ENCODE data around the gene XAB2.
A peak's percentile ranks its signal among the peaks of the same experiment; 100 is the strongest.
"Not testable (repeated sequence)": the region's sequence is repeated elsewhere in the genome, so short reads cannot be mapped to it uniquely, and the experiment has no call there.

XAB2 gene

GRCh38 chr19:7611541-7612279 lies 17.6 kb downstream of the XAB2 start:
- DNase-seq, result no peak

GRCh38 chr19:7610491-7611240 lies 18.7 kb downstream of the XAB2 start:
- DNase-seq, result no peak

GRCh38 chr19:7607874-7608560 lies 21.3 kb downstream of the XAB2 start:
- DNase-seq, result no peak

GRCh38 chr19:7607212-7607873 lies 22.0 kb downstream of the XAB2 start:
- DNase-seq, result no peak

- DNase-seq, result no peak
Observed at GRCh38 chr19:7606289-7606688, 23.1 kb downstream of the XAB2 start.

GRCh38 chr19:7605490-7606222 lies 23.7 kb downstream of the XAB2 start:
- no peak for DNase-seq

GRCh38 chr19:7603919-7604318 lies 25.4 kb downstream of the XAB2 start:
- no peak for DNase-seq

- no peak for DNase-seq
Observed at GRCh38 chr19:7602935-7603497, 26.3 kb downstream of the XAB2 start.

GRCh38 chr19:7602240-7602934 lies 27.0 kb downstream of the XAB2 start:
- no peak for DNase-seq

- DNase-seq, result no peak
Observed at GRCh38 chr19:7600721-7601120, 28.6 kb downstream of the XAB2 start.

- DNase-seq, result no peak
Observed at GRCh38 chr19:7598180-7598579, 31.2 kb downstream of the XAB2 start.

- DNase-seq, result no peak
Observed at GRCh38 chr19:7597689-7598088, 31.7 kb downstream of the XAB2 start.

GRCh38 chr19:7596211-7596937 lies 33.0 kb downstream of the XAB2 start:
- no peak for DNase-seq

GRCh38 chr19:7595466-7596133 lies 33.7 kb downstream of the XAB2 start, which contains the start of gene CAMSAP3:
TSS of gene CAMSAP3 (plus strand) at chr19:7595863. CDS start at chr19:7596003, 140 bp downstream.
- peak; percentile 64 for DNase-seq

- DNase-seq, result no peak
Observed at GRCh38 chr19:7590256-7590655, 39.1 kb downstream of the XAB2 start.

- DNase-seq, result no peak
Observed at GRCh38 chr19:7589822-7590221, 39.5 kb downstream of the XAB2 start.

GRCh38 chr19:7582446-7582845 lies 46.9 kb downstream of the XAB2 start:
- no peak for DNase-seq

GRCh38 chr19:7579182-7579581 lies 50.2 kb downstream of the XAB2 start:
- no peak for DNase-seq

GRCh38 chr19:7578127-7578526 lies 51.2 kb downstream of the XAB2 start:
- no peak for DNase-seq

GRCh38 chr19:7577422-7577821 lies 51.9 kb downstream of the XAB2 start:
- DNase-seq, result not testable (repeated sequence)
